SK-N-SH treated with all-trans-retinoic acid at 6 μM for 48 hours (cell line): ENCODE data around the gene ATP5MC2.

Experiments
- ESRRG ChIP-seq: fragments of 250-450 bp; sonication (Bioruptor Pico); IDR thresholded peaks from 2 replicates; pipeline ENCODE4 v1.6.1; 2021; ENCODE audit warnings: mild to moderate bottlenecking
- GLIS3 ChIP-seq: fragments of 250-450 bp; sonication (Bioruptor Pico); IDR thresholded peaks from 2 replicates; pipeline ENCODE4 v1.5.0; 2020; ENCODE audit warnings: mild to moderate bottlenecking, moderate library complexity
- PATZ1 ChIP-seq: fragments of 250-450 bp; sonication (Bioruptor Pico); IDR thresholded peaks from 2 replicates; pipeline ENCODE4 v1.8.0; 2020; ENCODE audit warnings: mild to moderate bottlenecking, moderate library complexity, borderline replicate concordance
- TOX ChIP-seq: fragments of 250-450 bp; sonication (Bioruptor Pico); IDR thresholded peaks from 2 replicates; pipeline ENCODE4 v1.8.0; 2021; ENCODE audit warnings: mild to moderate bottlenecking, moderate library complexity, borderline replicate concordance
- ZC3H10 ChIP-seq: fragments of 250-450 bp; sonication (Bioruptor Pico); IDR thresholded peaks from 2 replicates; pipeline ENCODE4 v1.5.1; 2021; ENCODE audit warnings: mild to moderate bottlenecking, moderate library complexity
- ZNF565 ChIP-seq: fragments of 450-650 bp; formaldehyde crosslinking; conservative IDR thresholded peaks from 2 replicates; pipeline ENCODE4 v1.5.0; 2020; ENCODE audit warnings: low read depth, mild to moderate bottlenecking, moderate library complexity

GRCh38 chr12:53675701-53676607 lies at the start of gene ATP5MC2:
- TF ChIP-seq GLIS3 (CRISPR knock-in tag) (no peak), ZC3H10 (CRISPR knock-in tag) (no peak), PATZ1 (CRISPR knock-in tag) (no peak), TOX (CRISPR knock-in tag) (no peak), ZNF565 (CRISPR knock-in tag) (no peak; the same call in 1 of the 2 replicates), ESRRG (CRISPR knock-in tag) (0 out of 2 replicates have a peak, but pooled peaks have one; percentile 58)
